Adipocyte (in vitro differentiated cells): ENCODE data around the gene TBC1D5.
"Not testable (repeated sequence)": the region's sequence is repeated elsewhere in the genome, so short reads cannot be mapped to it uniquely, and the experiment has no call there.

Experiments used
- DNase-seq: peaks from one replicate; pipeline ENCODE4 v3.0.0-alpha.2; 2015; ENCODE audit warnings: low read depth
- H3K27me3 ChIP-seq: replicated peaks from 2 replicates; pipeline ENCODE4 v1.7.0; 2013; ENCODE audit warnings: mild to moderate bottlenecking, low read length, moderate library complexity; ENCODE audit not compliant: control insufficient read depth, insufficient read depth
- H3K36me3 ChIP-seq: 2 replicates; pipeline ENCODE4 v1.7.0; 2013; ENCODE audit warnings: low read length, mild to moderate bottlenecking, moderate library complexity; ENCODE audit not compliant: control insufficient read depth, insufficient read depth, severe bottlenecking
- H3K4me1 ChIP-seq: 2 replicates; pipeline ENCODE4 v1.7.0; 2013; ENCODE audit warnings: mild to moderate bottlenecking, low read length, moderate library complexity; ENCODE audit not compliant: control insufficient read depth, insufficient read depth
- H3K4me3 ChIP-seq: 2 replicates; pipeline ENCODE4 v1.7.0; 2013; ENCODE audit warnings: mild to moderate bottlenecking, low read length, moderate library complexity
- H3K9ac ChIP-seq: 2 replicates; pipeline ENCODE4 v1.7.0; 2013; ENCODE audit warnings: mild to moderate bottlenecking, low read length, moderate library complexity
- H3K9me3 ChIP-seq: 2 replicates; pipeline ENCODE4 v1.7.0; 2013; ENCODE audit warnings: mild to moderate bottlenecking, low read length, moderate library complexity; ENCODE audit not compliant: control insufficient read depth

The TBC1D5 gene

GRCh38 chr3:17640466-17640865, 102.0 kb downstream of the TBC1D5 start:
- H3K4me3 ChIP-seq: no peak overlapping the region
- no peak overlapping the region for H3K9ac ChIP-seq
- peak; percentile 58 for DNase-seq
- no peaks in the 10 kb centered on the region for H3K36me3 ChIP-seq
- no peaks in the 10 kb centered on the region for H3K9me3 ChIP-seq
- H3K27me3 ChIP-seq: no peaks in the 10 kb centered on the region
- H3K4me1 ChIP-seq: peaks cover 67% of the 10 kb centered on the region

GRCh38 chr3:17639765-17640164, 102.7 kb downstream of the TBC1D5 start:
- no peaks in the 10 kb centered on the region for H3K27me3 ChIP-seq
- H3K36me3 ChIP-seq: no peaks in the 10 kb centered on the region
- H3K4me3 ChIP-seq: peak overlapping the region; percentile 58
- peaks cover 71% of the 10 kb centered on the region for H3K4me1 ChIP-seq
- H3K9ac ChIP-seq: peak overlapping the region; percentile 18
- H3K9me3 ChIP-seq: no peaks in the 10 kb centered on the region
- DNase-seq: peak; percentile 94

GRCh38 chr3:17639257-17639656, 103.2 kb downstream of the TBC1D5 start:
- peak; percentile 64 for DNase-seq
- H3K27me3 ChIP-seq: no peaks in the 10 kb centered on the region
- peak overlapping the region; percentile 62 for H3K4me3 ChIP-seq
- H3K36me3 ChIP-seq: no peaks in the 10 kb centered on the region
- peak overlapping the region; percentile 67 for H3K9ac ChIP-seq
- no peaks in the 10 kb centered on the region for H3K9me3 ChIP-seq
- peaks cover 66% of the 10 kb centered on the region for H3K4me1 ChIP-seq

- peaks cover 57% of the 10 kb centered on the region for H3K4me1 ChIP-seq
- peak; percentile 70 for DNase-seq
- no peaks in the 10 kb centered on the region for H3K27me3 ChIP-seq
- peak overlapping the region; percentile 62 for H3K4me3 ChIP-seq
- H3K9me3 ChIP-seq: no peaks in the 10 kb centered on the region
- H3K36me3 ChIP-seq: no peaks in the 10 kb centered on the region
- peak overlapping the region; percentile 67 for H3K9ac ChIP-seq
These were observed 104.1 kb downstream of the TBC1D5 start for GRCh38 chr3:17638356-17638755.

- H3K9me3 ChIP-seq, H3K36me3 ChIP-seq, H3K27me3 ChIP-seq, H3K4me3 ChIP-seq: not testable (repeated sequence)
- H3K9ac ChIP-seq: peak overlapping the region; percentile 6
- peak; percentile 61 for DNase-seq
- H3K4me1 ChIP-seq: peaks cover 61% of the 10 kb centered on the region
These were observed 106.8 kb downstream of the TBC1D5 start for GRCh38 chr3:17635675-17636074.

GRCh38 chr3:17634964-17635363, 107.5 kb downstream of the TBC1D5 start:
- H3K9me3 ChIP-seq: no peaks in the 10 kb centered on the region
- peaks cover 53% of the 10 kb centered on the region for H3K4me1 ChIP-seq
- DNase-seq: no peak
- H3K4me3 ChIP-seq: no peak overlapping the region
- H3K27me3 ChIP-seq: no peaks in the 10 kb centered on the region
- peak overlapping the region; percentile 6 for H3K9ac ChIP-seq
- H3K36me3 ChIP-seq: no peaks in the 10 kb centered on the region

DNA sequence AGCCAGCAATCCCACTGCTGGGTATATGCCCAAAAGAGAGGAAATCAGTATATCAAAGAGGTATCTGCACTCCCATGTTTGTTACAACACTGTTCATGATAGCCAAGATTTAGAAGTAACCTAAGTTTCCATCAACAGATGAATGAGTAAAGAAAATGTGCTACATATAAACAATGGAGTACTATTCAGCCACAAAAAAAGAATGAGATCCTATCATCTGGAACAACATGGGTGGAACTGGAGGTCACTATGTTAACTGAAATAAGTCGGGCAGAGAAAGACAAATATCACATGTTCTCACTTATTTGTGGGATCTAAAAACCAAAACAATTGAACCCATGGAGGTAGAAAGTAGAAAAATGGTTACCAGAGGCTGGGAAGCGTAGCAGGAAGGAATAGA, 108.2 kb downstream of the TBC1D5 start:
- Histone ChIP-seq H3K36me3 (no peaks in the 10 kb centered on the region), H3K9me3 (no peaks in the 10 kb centered on the region), H3K4me3 (no peak overlapping the region), H3K4me1 (peaks cover 51% of the 10 kb centered on the region), H3K9ac (no peak overlapping the region), H3K27me3 (no peaks in the 10 kb centered on the region)
- DNase-seq: no peak

GRCh38 chr3:17632401-17633100, 109.9 kb downstream of the TBC1D5 start:
- Histone ChIP-seq H3K9me3 (no peaks in the 10 kb centered on the region), H3K9ac (peak overlapping the region; percentile 11), H3K4me3 (peak overlapping the region; percentile 51), H3K4me1 (peaks cover 35% of the 10 kb centered on the region), H3K27me3 (no peaks in the 10 kb centered on the region), H3K36me3 (no peaks in the 10 kb centered on the region)
- DNase-seq: peak; percentile 81

DNA sequence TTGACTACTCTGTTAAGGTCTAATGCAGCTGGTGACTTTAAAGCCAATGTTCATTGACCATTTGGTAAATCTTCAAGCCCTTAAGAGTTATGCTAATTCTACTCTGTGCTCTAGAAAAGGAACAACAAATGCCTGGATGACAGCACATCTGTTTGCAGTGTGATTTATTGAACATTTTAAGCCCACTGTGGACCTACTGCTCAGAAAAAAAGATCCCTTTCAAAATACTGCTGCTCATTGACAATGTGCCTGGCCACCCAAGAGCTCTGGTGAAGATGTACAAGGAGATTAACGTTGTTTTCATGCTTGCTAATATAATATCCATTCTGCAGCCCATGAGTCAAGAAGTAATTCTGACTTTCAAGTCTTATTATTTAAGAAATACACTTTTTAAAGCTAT, 110.8 kb downstream of the TBC1D5 start:
- H3K36me3 ChIP-seq: no peaks in the 10 kb centered on the region
- no peak overlapping the region for H3K4me3 ChIP-seq
- DNase-seq: no peak
- H3K9ac ChIP-seq: no peak overlapping the region
- no peaks in the 10 kb centered on the region for H3K9me3 ChIP-seq
- no peaks in the 10 kb centered on the region for H3K27me3 ChIP-seq
- H3K4me1 ChIP-seq: peaks cover 32% of the 10 kb centered on the region

DNA sequence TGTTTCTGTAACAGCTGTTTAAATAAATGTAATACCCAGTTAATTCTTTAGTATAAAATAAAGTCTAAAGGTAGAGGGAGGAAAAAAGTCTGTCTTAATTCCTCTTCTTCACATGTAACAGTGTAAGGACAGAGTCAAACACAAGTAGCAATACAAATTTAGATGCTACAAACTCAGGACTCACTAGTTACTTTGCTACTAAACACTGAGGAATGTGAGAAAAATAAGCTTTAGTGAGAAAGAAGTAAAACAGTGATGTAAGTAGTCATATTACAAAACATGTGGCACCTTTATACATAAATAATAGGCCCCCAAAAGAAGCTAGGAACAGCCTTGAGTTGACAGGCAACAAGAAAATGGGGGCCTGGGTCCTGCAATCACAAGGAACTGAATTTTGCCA, 113.0 kb downstream of the TBC1D5 start:
- Histone ChIP-seq H3K9ac (no peak overlapping the region), H3K4me3 (no peak overlapping the region), H3K4me1 (peaks cover 19% of the 10 kb centered on the region), H3K9me3 (no peaks in the 10 kb centered on the region), H3K36me3 (no peaks in the 10 kb centered on the region), H3K27me3 (no peaks in the 10 kb centered on the region)
- DNase-seq: peak; percentile 19

GRCh38 chr3:17626395-17626794, 116.0 kb downstream of the TBC1D5 start:
- Histone ChIP-seq H3K27me3 (no peaks in the 10 kb centered on the region), H3K9ac (no peak overlapping the region), H3K4me3 (no peak overlapping the region), H3K4me1 (peaks cover 5% of the 10 kb centered on the region), H3K36me3 (no peaks in the 10 kb centered on the region), H3K9me3 (no peaks in the 10 kb centered on the region)
- DNase-seq: no peak

- no peak overlapping the region for H3K9ac ChIP-seq
- H3K9me3 ChIP-seq: no peaks in the 10 kb centered on the region
- peaks cover 5% of the 10 kb centered on the region for H3K4me1 ChIP-seq
- H3K4me3 ChIP-seq: no peak overlapping the region
- H3K27me3 ChIP-seq: no peaks in the 10 kb centered on the region
- no peaks in the 10 kb centered on the region for H3K36me3 ChIP-seq
- no peak for DNase-seq
These were observed 117.3 kb downstream of the TBC1D5 start for GRCh38 chr3:17625133-17625532.
